Loucy (cell line): Measurements from ENCODE around the gene ATP5MG.

Source experiments
- EZH2phosphoT487 ChIP-seq: fragments of 200-600 bp; IDR thresholded peaks from 2 replicates; pipeline ENCODE4 v1.6.1; 2018; ENCODE audit warnings: antibody characterized with exemption, mild to moderate bottlenecking, moderate library complexity, borderline replicate concordance
- TF ChIP-seq, protein P1 (sequence below): fragments of 200-600 bp; sonication (generic); conservative IDR thresholded peaks from 2 replicates; pipeline ENCODE4 v1.5.1; 2014; ENCODE audit warnings: mild to moderate bottlenecking, antibody characterized with exemption, low read length

- TF ChIP-seq, protein P1, sequence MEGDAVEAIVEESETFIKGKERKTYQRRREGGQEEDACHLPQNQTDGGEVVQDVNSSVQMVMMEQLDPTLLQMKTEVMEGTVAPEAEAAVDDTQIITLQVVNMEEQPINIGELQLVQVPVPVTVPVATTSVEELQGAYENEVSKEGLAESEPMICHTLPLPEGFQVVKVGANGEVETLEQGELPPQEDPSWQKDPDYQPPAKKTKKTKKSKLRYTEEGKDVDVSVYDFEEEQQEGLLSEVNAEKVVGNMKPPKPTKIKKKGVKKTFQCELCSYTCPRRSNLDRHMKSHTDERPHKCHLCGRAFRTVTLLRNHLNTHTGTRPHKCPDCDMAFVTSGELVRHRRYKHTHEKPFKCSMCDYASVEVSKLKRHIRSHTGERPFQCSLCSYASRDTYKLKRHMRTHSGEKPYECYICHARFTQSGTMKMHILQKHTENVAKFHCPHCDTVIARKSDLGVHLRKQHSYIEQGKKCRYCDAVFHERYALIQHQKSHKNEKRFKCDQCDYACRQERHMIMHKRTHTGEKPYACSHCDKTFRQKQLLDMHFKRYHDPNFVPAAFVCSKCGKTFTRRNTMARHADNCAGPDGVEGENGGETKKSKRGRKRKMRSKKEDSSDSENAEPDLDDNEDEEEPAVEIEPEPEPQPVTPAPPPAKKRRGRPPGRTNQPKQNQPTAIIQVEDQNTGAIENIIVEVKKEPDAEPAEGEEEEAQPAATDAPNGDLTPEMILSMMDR, result peak; percentile 20; the same call in 1 of the 2 replicates
- no peak for TF ChIP-seq EZH2phosphoT487
Observed at GRCh38 chr11:118401151-118401879, at the start of gene ATP5MG.
